NCI-H1436 treated with DMSO at 0.1 percent for 48 hours (cell line): ENCODE data around the gene TSHZ3.

ENCODE experiments used
- DNase-seq: peaks from one replicate; lab custom pipeline; 2025; lab: John Stamatoyannopoulos, UW

Gene TSHZ3

GRCh38 chr19:31354799-31355664 lies 5.8 kb upstream of the TSHZ3 start:
- no peak for DNase-seq

- DNase-seq = no peak
Measured at GRCh38 chr19:31354316-31354715, 5.1 kb upstream of the TSHZ3 start.

GRCh38 chr19:31353833-31354232 lies 4.6 kb upstream of the TSHZ3 start:
- no peak for DNase-seq

- DNase-seq = no peak
Measured at GRCh38 chr19:31352782-31353651, 3.8 kb upstream of the TSHZ3 start.

- DNase-seq = no peak
Measured at GRCh38 chr19:31352296-31352781, 3.1 kb upstream of the TSHZ3 start.

GRCh38 chr19:31351855-31352195 lies 2.6 kb upstream of the TSHZ3 start:
- DNase-seq = no peak

GRCh38 chr19:31351056-31351854 lies 2.0 kb upstream of the TSHZ3 start:
- DNase-seq = no peak

GRCh38 chr19:31350693-31351055 lies 1.4 kb upstream of the TSHZ3 start:
- no peak for DNase-seq

- DNase-seq = no peak
Measured at GRCh38 chr19:31350033-31350692, 927 bp upstream of the TSHZ3 start.

GRCh38 chr19:31348481-31349159 lies 616 bp downstream of the TSHZ3 start:
- DNase-seq = no peak

- DNase-seq = no peak
Measured at GRCh38 chr19:31347828-31348392, 1.3 kb downstream of the TSHZ3 start.

- DNase-seq = no peak
Measured at GRCh38 chr19:31347354-31347753, 1.9 kb downstream of the TSHZ3 start.

- DNase-seq = no peak
Measured at GRCh38 chr19:31346184-31347059, 2.8 kb downstream of the TSHZ3 start.

GRCh38 chr19:31344403-31344802 lies 4.8 kb downstream of the TSHZ3 start:
- DNase-seq = no peak

GRCh38 chr19:31342926-31343325 lies 6.3 kb downstream of the TSHZ3 start:
- DNase-seq = no peak

- no peak for DNase-seq
Measured at GRCh38 chr19:31340042-31341025, 8.9 kb downstream of the TSHZ3 start.

- no peak for DNase-seq
Measured at GRCh38 chr19:31339411-31339810, 9.8 kb downstream of the TSHZ3 start.

GRCh38 chr19:31338069-31338776 lies 11.0 kb downstream of the TSHZ3 start:
- no peak for DNase-seq
